GM12878 (cell line): ENCODE measurements around the gene TBC1D24. TPM values are rescaled to one million over a fixed set of nuclear protein-coding genes. Genes with fewer than 3 reads are reported as not detected.
A peak's percentile ranks its signal among the peaks of the same experiment; 100 is the strongest.

ENCODE experiments used
- DPF2 ChIP-seq: fragments of 450-650 bp; IDR thresholded peaks from 2 replicates; pipeline ENCODE4 v1.6.1; 2017; ENCODE audit warnings: mild to moderate bottlenecking
- EP300 ChIP-seq, 2 experiments: fragments of 150-350 bp in 1 of 2; IDR thresholded peaks; 2 replicates each; pipeline ENCODE4 v1.6.1; 2011 to 2012; ENCODE audit warnings: low read depth in 2 of 2, low read length in 2 of 2, borderline replicate concordance in 1 of 2, improper control_type of control experiment in 1 of 2, inconsistent platforms in 1 of 2; ENCODE audit not compliant: control insufficient read depth in 1 of 2
- ESRRA ChIP-seq: IDR thresholded peaks from 2 replicates; pipeline ENCODE4 v1.6.1; 2012; ENCODE audit warnings: mild to moderate bottlenecking, low read length, improper control_type of control experiment
- HDGF ChIP-seq: fragments of 450-650 bp; IDR thresholded peaks from 2 replicates; pipeline ENCODE4 v1.6.1; 2016; ENCODE audit warnings: antibody characterized with exemption
- IRF4 ChIP-seq: IDR thresholded peaks from 2 replicates; pipeline ENCODE4 v1.6.1; 2011; ENCODE audit warnings: low read depth, low read length
- JUND ChIP-seq: IDR thresholded peaks from 2 replicates; pipeline ENCODE4 v1.6.1; 2012; ENCODE audit warnings: low read depth, mild to moderate bottlenecking, low read length, improper control_type of control experiment, moderate library complexity
- LARP7 ChIP-seq: fragments of 450-650 bp; IDR thresholded peaks from 2 replicates; pipeline ENCODE4 v1.6.1; 2017; ENCODE audit warnings: mild to moderate bottlenecking
- MEF2A ChIP-seq: IDR thresholded peaks from 2 replicates; pipeline ENCODE4 v1.6.1; 2011; ENCODE audit warnings: low read depth, mild to moderate bottlenecking, low read length, moderate library complexity; ENCODE audit not compliant: insufficient read depth
- MXI1 ChIP-seq: fragments of 150-350 bp; IDR thresholded peaks from 2 replicates; pipeline ENCODE4 v1.6.1; 2011; ENCODE audit warnings: low read depth, mild to moderate bottlenecking, inconsistent platforms, low read length, improper control_type of control experiment
- NFIC ChIP-seq: IDR thresholded peaks from 2 replicates; pipeline ENCODE4 v1.6.1; 2012; ENCODE audit warnings: low read depth, mild to moderate bottlenecking, inconsistent platforms, low read length, moderate library complexity
- NFYA ChIP-seq: IDR thresholded peaks from 2 replicates; pipeline ENCODE4 v1.6.1; 2011; ENCODE audit warnings: low read depth, mild to moderate bottlenecking, low read length, improper control_type of control experiment, borderline replicate concordance
- NR2F1 ChIP-seq: fragments of 450-650 bp; conservative IDR thresholded peaks from 2 replicates; pipeline ENCODE4 v1.6.1; 2017; ENCODE audit warnings: mild to moderate bottlenecking
- PML ChIP-seq: IDR thresholded peaks from 2 replicates; pipeline ENCODE4 v1.6.1; 2012; ENCODE audit warnings: low read length, inconsistent platforms
- RAD21 ChIP-seq: IDR thresholded peaks from 2 replicates; pipeline ENCODE4 v1.6.1; 2011; ENCODE audit warnings: mild to moderate bottlenecking, low read depth, low read length, moderate library complexity; ENCODE audit not compliant: insufficient read depth
- SIX5 ChIP-seq: IDR thresholded peaks from 2 replicates; pipeline ENCODE4 v1.6.1; 2011; ENCODE audit warnings: mild to moderate bottlenecking, low read depth, low read length, moderate library complexity; ENCODE audit not compliant: severe bottlenecking
- SMAD1 ChIP-seq: fragments of 450-650 bp; IDR thresholded peaks from 2 replicates; pipeline ENCODE4 v1.6.1; 2018; ENCODE audit warnings: mild to moderate bottlenecking, low read depth; ENCODE audit not compliant: partially characterized antibody
- SMAD5 ChIP-seq: IDR thresholded peaks from 2 replicates; pipeline ENCODE4 v1.6.1; 2016; ENCODE audit warnings: antibody characterized with exemption, low read depth
- SREBF1 ChIP-seq: IDR thresholded peaks from 2 replicates; pipeline ENCODE4 v1.6.1; 2012; ENCODE audit warnings: mild to moderate bottlenecking, low read length
- TARDBP ChIP-seq: IDR thresholded peaks from 2 replicates; pipeline ENCODE4 v1.6.1; 2016; ENCODE audit warnings: borderline replicate concordance
- ZBED1 ChIP-seq: IDR thresholded peaks from 2 replicates; pipeline ENCODE4 v1.6.1; 2016; ENCODE audit warnings: borderline replicate concordance
- polyA plus RNA-seq, 11 experiments: library from polyadenylated mRNA; depleted of rRNA in 4 of 11; unstranded in 6 of 11; stranded (reverse) in 5 of 11; fragments of >200 nt; fragmentation: Nextera tagmentation in 4 of 11; fragmentation: Illumina TruSeq in 1 of 11; extraction: Ambion mirVana in 4 of 11; extraction: Trizol in 1 of 11; gene quantifications; 1 replicate in 1 of 11; 2 replicates in 10 of 11; pipeline versions ENCODE4 v1.2.1 to v1.2.3, GENCODE V29; 2011 to 2016; ENCODE audit warnings: inconsistent platforms in 2 of 11, missing spikeins in 2 of 11, low read depth in 1 of 11
- total RNA-seq, 4 experiments: library from RNA; depleted of rRNA in 3 of 4; stranded (reverse); fragments of >200 nt in 3 of 4; fragmentation: Illumina TruSeq in 1 of 4; extraction: Trizol in 1 of 4; gene quantifications; 2 replicates each; pipeline versions ENCODE4 v1.2.1 to v1.2.3, GENCODE V29; 2013 to 2021
- TF ChIP-seq, protein P1 (sequence below): fragments of 450-650 bp; formaldehyde crosslinking; IDR thresholded peaks from 2 replicates; pipeline ENCODE4 v1.4.0; 2022; ENCODE audit warnings: mild to moderate bottlenecking, moderate library complexity
- TF ChIP-seq, protein P2 (sequence below), 3 experiments: IDR thresholded peaks in 2 of 3; conservative IDR thresholded peaks in 1 of 3; 2 replicates each; pipeline ENCODE4 v1.5.1; 2011; ENCODE audit warnings: low read depth in 3 of 3, low read length in 3 of 3, mild to moderate bottlenecking in 3 of 3, control low read depth in 2 of 3, moderate library complexity in 2 of 3, inconsistent platforms in 1 of 3, mixed read lengths in 1 of 3; ENCODE audit not compliant: control insufficient read depth in 2 of 3, insufficient read depth in 1 of 3; ENCODE audit errors: extremely low read depth in 1 of 3
- TF ChIP-seq, protein P3 (sequence below): fragments of 450-650 bp; IDR thresholded peaks from 2 replicates; pipeline ENCODE4 v1.6.1; 2017; ENCODE audit warnings: borderline replicate concordance

Gene TBC1D24
- total and polyA plus RNA-seq, 10 of the 15 experiments (the other 5 are each of a cell fraction or from before 2014, with no cell fraction given): 1.1 to 9.6 (median 4.5) TPM

DNA sequence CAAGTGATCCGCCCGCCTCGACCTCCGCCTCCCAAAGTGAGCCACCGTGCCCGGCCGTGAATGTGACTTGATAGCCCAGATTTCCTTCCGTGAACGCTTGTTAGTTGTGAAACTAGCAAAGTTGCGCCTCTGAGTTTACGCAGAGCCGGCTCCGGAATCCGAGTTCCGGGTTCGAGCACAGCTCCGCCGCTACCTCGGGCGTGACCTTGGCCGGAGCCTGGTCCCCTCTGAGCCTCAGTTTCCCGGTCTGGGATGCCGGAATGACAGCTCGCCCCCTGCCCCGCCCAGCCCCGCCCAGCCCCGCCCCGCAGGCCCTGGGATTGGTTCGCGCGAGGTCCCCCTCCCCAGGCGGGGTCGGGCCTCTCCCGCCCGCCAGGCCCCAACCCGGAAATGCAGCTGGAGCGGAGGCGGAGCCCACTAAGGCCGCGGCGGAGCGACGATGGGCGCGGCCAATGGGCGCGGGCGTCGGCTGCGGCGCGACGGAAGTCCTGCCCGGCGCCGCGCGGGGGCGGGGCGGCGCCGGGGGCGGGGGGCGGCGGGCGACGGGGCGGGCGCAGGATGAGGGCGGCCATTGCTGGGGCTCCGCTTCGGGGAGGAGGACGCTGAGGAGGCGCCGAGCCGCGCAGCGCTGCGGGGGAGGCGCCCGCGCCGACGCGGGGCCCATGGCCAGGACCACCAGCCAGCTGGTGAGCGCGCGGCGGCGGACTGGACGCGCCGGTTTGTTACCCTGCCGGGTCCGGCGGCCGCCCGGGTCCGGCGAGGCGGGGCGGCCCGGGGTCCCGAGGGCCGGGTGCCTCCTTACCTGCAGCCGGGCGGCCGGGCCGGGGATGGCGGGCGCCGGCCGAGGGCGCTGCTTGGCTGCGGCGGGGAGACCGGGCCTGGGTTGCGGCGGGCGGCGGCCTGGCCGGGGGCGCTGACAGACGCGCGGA lies 62.8 kb downstream of the TBC1D24 start, which contains the start of gene PDPK1 (continued):
- TF ChIP-seq ESRRA (peak; percentile 54; the same call in 1 of the 2 replicates), SMAD5 (no peak), IRF4 (no peak), HDGF (no peak), JUND (no peak), DPF2 (peak; percentile 33; the same call in 1 of the 2 replicates), NR2F1 (peak; percentile 30; the same call in 1 of the 2 replicates), ZBED1 (no peak), NFYA (no peak), LARP7 (peak; percentile 86), PML (no peak), SREBF1 (no peak), SMAD1 (no peak), MXI1 (no peak), EP300 (IDR thresholded peaks at IDR 0.05; ENCODE audit: borderline replicate concordance in 1 of 2, control insufficient read depth in 1 of 2, low read depth in 2 of 2, low read length in 2 of 2) (no peak), RAD21 (no peak), SIX5 (peak; percentile 22), TARDBP (0 out of 2 replicates have a peak, but pooled peaks have one; percentile 11), MEF2A (no peak), NFIC (no peak)
- TF ChIP-seq, protein P1, sequence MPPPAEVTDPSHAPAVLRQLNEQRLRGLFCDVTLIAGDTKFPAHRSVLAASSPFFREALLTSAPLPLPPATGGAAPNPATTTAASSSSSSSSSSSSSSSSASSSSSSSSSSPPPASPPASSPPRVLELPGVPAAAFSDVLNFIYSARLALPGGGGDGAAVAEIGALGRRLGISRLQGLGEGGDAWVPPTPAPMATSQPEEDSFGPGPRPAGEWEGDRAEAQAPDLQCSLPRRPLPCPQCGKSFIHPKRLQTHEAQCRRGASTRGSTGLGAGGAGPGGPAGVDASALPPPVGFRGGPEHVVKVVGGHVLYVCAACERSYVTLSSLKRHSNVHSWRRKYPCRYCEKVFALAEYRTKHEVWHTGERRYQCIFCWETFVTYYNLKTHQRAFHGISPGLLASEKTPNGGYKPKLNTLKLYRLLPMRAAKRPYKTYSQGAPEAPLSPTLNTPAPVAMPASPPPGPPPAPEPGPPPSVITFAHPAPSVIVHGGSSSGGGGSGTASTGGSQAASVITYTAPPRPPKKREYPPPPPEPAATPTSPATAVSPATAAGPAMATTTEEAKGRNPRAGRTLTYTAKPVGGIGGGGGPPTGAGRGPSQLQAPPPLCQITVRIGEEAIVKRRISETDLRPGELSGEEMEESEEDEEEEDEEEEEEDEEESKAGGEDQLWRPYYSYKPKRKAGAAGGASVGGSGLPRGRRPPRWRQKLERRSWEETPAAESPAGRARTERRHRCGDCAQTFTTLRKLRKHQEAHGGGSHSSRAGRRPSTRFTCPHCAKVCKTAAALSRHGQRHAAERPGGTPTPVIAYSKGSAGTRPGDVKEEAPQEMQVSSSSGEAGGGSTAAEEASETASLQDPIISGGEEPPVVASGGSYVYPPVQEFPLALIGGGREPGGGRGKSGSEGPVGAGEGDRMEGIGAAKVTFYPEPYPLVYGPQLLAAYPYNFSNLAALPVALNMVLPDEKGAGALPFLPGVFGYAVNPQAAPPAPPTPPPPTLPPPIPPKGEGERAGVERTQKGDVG (CRISPR knock-in tag): no peak
- TF ChIP-seq, protein P2, sequence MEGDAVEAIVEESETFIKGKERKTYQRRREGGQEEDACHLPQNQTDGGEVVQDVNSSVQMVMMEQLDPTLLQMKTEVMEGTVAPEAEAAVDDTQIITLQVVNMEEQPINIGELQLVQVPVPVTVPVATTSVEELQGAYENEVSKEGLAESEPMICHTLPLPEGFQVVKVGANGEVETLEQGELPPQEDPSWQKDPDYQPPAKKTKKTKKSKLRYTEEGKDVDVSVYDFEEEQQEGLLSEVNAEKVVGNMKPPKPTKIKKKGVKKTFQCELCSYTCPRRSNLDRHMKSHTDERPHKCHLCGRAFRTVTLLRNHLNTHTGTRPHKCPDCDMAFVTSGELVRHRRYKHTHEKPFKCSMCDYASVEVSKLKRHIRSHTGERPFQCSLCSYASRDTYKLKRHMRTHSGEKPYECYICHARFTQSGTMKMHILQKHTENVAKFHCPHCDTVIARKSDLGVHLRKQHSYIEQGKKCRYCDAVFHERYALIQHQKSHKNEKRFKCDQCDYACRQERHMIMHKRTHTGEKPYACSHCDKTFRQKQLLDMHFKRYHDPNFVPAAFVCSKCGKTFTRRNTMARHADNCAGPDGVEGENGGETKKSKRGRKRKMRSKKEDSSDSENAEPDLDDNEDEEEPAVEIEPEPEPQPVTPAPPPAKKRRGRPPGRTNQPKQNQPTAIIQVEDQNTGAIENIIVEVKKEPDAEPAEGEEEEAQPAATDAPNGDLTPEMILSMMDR (IDR thresholded peaks at IDR 0.05 in 2 of 3, conservative IDR thresholded peaks at IDR 0.05 in 1 of 3; ENCODE audit: control insufficient read depth in 2 of 3, extremely low read depth in 1 of 3, insufficient read depth in 1 of 3, low read depth in 3 of 3, low read length in 3 of 3): no peak
- TF ChIP-seq, protein P3, sequence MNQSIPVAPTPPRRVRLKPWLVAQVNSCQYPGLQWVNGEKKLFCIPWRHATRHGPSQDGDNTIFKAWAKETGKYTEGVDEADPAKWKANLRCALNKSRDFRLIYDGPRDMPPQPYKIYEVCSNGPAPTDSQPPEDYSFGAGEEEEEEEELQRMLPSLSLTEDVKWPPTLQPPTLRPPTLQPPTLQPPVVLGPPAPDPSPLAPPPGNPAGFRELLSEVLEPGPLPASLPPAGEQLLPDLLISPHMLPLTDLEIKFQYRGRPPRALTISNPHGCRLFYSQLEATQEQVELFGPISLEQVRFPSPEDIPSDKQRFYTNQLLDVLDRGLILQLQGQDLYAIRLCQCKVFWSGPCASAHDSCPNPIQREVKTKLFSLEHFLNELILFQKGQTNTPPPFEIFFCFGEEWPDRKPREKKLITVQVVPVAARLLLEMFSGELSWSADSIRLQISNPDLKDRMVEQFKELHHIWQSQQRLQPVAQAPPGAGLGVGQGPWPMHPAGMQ: no peak
